SKM-1 (cell line): ENCODE data around the gene TESPA1.
"Not testable (repeated sequence)": the region's sequence is repeated elsewhere in the genome, so short reads cannot be mapped to it uniquely, and the experiment has no call there.

Source experiments
- DNase-seq: peaks from one replicate; lab custom pipeline; 2025; ENCODE audit not compliant: unreplicated experiment; lab: John Stamatoyannopoulos, UW

Gene TESPA1

GRCh38 chr12:54949073-54949711 lies 35.4 kb downstream of the TESPA1 start:
- DNase-seq, result no peak

- no peak for DNase-seq
These were observed 36.4 kb downstream of the TESPA1 start for GRCh38 chr12:54948171-54948570.

GRCh38 chr12:54945082-54945481 lies 39.5 kb downstream of the TESPA1 start:
- DNase-seq, result no peak

GRCh38 chr12:54943292-54943691 lies 41.3 kb downstream of the TESPA1 start:
- DNase-seq, result not testable (repeated sequence)

GRCh38 chr12:54941659-54942058 lies 42.9 kb downstream of the TESPA1 start:
- no peak for DNase-seq

GRCh38 chr12:54940727-54941315 lies 43.7 kb downstream of the TESPA1 start:
- no peak for DNase-seq

GRCh38 chr12:54937929-54938328 lies 46.6 kb downstream of the TESPA1 start:
- DNase-seq, result no peak

- no peak for DNase-seq
These were observed 47.2 kb downstream of the TESPA1 start for GRCh38 chr12:54937376-54937775.

GRCh38 chr12:54936736-54937135 lies 47.8 kb downstream of the TESPA1 start:
- no peak for DNase-seq

GRCh38 chr12:54935235-54935951 lies 49.2 kb downstream of the TESPA1 start:
- DNase-seq, result no peak

- no peak for DNase-seq
These were observed 50.1 kb downstream of the TESPA1 start for GRCh38 chr12:54934419-54934818.

GRCh38 chr12:54933376-54933775 lies 51.2 kb downstream of the TESPA1 start:
- DNase-seq, result no peak

- no peak for DNase-seq
These were observed 51.9 kb downstream of the TESPA1 start for GRCh38 chr12:54932691-54933090.

- DNase-seq, result no peak
These were observed 52.5 kb downstream of the TESPA1 start for GRCh38 chr12:54932038-54932437.

- DNase-seq, result no peak
These were observed 54.6 kb downstream of the TESPA1 start for GRCh38 chr12:54929998-54930397.

- DNase-seq, result no peak
These were observed 58.3 kb downstream of the TESPA1 start for GRCh38 chr12:54926246-54926645.

GRCh38 chr12:54924972-54925707 lies 59.4 kb downstream of the TESPA1 start:
- no peak for DNase-seq

- DNase-seq, result no peak
These were observed 67.5 kb downstream of the TESPA1 start for GRCh38 chr12:54917001-54917488.
